Activated CD8-positive, alpha-beta memory T cell treated with anti-CD3 and anti-CD28 coated beads for 24 hours (primary cell): ENCODE measurements around the gene RNF167.
A peak's percentile ranks its signal among the peaks of the same experiment; 100 is the strongest.

Source experiments
- DNase-seq: peaks from one replicate; pipeline ENCODE4 v3.0.0-alpha.2; 2020

The RNF167 gene

DNA sequence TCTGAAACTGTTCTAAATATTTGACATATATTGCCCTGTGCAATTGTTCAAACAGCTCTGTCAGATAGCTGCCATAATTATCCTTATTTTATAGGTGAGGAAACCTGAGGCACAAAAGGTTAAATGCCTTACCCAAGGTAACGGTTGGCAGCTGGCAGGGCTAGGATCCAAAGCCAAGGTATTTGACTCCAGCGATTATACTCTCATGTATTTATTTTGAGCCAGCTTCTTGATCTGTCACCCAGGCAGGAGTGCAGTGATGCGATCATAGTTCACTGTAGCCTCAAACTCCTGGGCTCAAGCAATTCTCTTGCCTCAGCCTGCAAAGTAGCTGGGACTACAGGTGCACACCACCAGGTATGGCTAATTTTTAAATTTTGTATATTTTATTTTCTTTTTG, 18.0 kb downstream of the RNF167 start:
- no peak for DNase-seq

DNA sequence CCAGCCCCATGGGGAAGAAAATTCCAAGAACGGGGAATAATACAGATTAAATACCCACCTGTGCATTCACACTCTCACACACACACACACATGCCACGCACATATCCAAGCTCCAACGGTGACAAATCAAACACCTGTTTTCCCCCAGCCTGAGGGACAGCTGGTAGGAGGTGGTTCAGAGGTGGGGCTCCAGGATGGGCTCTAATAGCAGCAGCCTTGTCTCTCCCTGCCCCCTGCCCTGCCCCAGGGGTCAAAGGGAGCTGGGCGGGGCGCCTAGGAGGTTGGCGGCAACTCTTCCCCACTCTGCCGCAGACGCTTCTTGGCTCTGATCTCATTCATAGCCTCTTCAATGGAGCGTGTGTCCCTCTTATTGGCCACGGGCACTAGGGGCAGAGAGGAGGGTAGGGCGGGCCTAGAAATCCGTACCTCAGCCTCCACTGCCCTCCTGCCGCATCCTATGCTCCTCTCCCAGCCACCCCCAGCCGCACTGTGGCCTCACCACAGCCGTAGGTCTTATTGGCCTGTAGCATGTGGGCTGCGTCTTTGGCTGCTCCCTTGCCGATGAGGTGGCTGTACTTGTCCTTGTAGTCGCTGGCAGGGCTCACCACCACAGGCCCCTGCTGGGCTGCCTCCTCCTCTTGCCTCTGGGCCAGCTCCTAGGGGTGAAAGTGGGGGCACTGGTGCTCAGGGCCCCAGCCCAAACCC, 19.3 kb downstream of the RNF167 start:
- no peak for DNase-seq

- no peak for DNase-seq
Observed at GRCh38 chr17:4960279-4960922, 20.3 kb downstream of the RNF167 start.

DNA sequence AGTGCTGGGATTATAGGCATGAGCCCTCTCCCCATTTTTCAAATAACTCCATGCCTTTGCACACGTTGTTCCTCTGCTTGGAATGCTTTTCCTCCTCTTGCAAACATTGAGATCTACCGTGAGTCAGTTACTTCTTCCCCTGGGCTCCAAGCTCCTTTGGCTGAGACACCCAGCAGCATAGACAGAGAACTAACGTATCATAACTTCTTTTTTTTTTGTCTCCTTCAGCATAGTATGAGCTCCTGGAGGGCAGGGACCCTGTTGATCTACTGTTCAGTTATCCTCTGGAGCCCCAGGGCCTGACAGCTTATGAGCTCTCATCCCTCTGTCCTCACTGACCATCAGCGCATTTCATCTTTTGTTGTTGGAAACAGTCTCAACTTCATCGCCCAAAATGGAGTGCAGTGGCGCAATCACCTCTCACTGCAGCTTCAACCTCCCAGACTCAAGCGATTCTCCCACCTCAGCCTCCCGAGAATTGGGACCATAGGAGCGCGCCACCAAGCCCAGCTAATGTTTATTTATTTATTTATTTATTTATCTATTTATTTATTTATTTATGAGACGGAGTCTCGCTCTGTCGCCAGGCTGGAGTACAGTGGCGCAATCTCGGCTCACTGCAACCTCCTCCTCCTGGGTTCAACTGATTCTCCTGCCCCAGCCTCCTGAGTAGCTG, 25.4 kb downstream of the RNF167 start:
- no peak for DNase-seq

GRCh38 chr17:4966844-4967538, 26.9 kb downstream of the RNF167 start:
- no peak for DNase-seq

DNA sequence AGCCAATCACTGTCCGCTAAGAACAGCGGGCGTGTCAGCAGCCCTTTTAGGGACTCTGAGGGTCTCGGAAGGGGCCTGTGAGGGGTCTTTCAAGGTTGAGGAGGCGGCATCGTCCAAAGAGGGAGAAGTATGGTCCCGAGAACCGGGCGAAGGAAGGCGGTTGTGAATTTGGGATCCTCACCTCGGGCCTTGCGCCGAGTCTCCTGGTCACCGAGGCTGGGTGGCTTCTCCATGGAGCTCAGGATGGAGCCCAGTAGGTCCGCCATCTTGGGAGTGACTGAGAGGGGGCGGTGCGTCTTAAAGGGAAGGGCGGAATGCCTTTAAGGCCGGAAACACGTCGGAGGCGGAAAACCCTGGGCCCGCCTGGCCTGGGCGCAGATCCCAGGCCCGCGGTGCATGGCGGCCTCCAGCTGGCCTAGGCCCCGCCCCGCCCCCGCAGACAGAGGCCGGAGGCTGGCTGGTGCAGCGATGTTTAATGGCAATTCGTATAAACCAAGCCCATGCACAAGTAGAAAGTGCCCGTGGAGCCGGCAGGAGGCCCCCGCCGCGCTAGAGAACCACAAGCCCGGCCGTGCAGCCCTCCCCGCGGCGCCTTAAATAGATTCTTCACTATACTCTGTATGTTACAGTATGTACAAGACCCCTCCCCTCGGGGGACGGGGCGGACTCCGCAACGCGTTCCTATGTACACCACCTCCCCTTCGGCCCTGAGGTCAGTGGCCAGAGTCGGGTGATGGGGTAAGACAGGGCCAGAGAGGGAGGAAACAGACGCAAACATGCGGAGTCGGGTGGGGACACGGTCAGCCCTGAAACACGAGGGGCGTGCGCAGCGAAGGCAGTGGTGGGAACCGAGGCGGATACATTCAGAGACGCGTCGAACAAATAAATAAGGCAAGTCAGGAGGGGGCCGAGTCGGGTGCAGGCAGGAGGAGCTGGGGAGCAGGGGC, 27.7 kb downstream of the RNF167 start, which contains the start of gene SPAG7:
Gene SPAG7, minus strand, starts transcription at position 279 of the 947 bp plus-strand sequence. Its CDS starts 13 bp downstream, at position 266.
- DNase-seq = peak; percentile 98

DNA sequence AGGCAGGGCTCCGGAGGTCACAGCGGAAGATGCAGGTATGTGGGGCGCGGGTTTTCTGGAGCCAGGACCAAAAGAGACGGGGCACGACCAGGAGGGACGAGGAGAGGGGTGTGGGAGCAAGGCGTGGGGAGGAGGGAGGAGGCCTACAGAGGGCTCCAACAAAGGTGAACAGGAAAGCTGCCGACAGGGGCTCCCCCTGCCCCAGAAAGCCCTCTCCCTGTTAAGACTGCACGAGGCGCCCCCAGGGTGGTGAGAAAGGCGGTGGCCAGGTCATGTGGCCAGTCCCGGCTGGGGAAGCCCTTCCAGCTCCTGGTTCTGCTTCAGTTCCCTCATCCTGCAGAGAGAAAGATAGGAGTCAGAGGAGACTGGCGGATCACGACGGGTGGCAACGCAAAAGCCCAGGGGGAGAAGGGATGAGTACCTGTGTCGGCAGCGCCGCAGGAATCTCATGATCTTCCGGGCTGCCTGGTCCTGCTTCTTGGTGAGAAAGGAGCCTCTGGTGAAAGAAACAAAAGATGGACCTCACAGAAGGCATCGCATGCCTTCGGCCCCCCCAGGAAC, 28.5 kb downstream of the RNF167 start:
- DNase-seq = peak; percentile 83

DNA sequence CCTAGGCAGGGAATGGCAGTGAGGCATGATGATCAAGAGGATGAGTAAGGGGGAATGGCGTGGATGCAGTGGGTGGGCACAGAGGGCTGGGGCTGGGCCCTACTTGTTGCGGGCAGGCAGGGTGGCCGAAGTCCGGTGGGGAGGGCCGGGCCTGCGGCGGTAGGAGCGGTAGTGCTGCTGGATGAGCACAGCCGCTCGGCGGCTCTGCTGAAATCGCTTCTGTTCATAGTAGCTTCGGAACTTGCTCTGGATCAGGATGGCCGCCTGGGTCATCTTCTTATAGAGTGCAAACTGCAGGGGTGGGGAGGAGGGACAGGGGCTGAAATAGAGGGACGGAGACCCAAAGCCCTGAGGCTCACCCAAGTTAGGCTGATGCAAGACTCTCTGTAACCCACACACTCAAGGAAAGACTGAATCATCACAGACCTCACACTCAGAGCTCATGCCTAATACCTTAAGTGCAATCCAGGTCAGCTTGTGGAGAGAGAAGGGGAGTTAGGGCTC, 29.0 kb downstream of the RNF167 start:
- DNase-seq = peak; percentile 88

GRCh38 chr17:4969551-4970173, 29.6 kb downstream of the RNF167 start:
- DNase-seq = peak; percentile 85

DNA sequence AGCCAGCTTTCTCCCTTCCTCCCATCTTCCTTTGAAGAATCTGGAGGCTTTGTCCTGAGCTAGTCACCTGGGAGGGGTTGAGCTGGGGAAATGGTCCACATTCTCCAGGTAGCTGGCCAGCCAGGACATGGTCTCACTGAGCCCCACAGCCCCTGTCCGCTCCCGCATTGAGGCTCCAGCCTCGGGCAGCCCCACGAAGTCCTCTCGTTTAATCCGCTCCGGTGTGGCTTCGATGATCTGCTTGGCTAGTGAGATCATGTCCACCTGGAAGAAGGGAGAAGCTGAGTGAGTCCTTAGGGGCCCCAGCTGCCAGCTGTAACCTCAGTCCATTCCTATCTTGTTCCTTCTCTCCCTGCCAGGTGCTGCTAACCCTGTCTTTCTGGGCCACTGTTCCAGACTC, 30.2 kb downstream of the RNF167 start:
- DNase-seq = no peak

- no peak for DNase-seq
Observed at GRCh38 chr17:4971826-4972225, 31.8 kb downstream of the RNF167 start.

DNA sequence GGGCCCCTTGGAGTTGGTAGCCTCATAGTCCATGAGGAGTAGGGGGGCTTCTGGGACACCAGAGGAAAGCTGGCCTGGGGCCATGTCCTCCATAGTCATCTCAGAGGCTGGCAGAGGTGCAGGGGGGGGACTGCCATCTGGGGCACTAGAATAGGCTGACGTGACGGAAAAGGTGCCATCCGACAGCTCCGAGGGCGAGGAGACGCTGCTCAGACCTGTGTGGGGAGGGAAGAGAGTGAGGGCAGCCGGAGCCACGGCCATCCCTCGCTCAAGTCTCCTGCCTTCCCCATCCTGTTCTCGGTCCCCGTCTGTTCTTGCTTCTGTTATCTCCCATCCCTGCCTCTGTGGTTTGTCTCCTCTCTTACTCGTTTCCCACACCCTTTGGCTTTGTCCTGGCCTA, 32.3 kb downstream of the RNF167 start:
- no peak for DNase-seq

GRCh38 chr17:4972752-4973151, 32.7 kb downstream of the RNF167 start:
- DNase-seq = no peak

GRCh38 chr17:4973256-4974114, 33.4 kb downstream of the RNF167 start:
- no peak for DNase-seq

GRCh38 chr17:4974115-4974670, 34.1 kb downstream of the RNF167 start:
- no peak for DNase-seq

DNA sequence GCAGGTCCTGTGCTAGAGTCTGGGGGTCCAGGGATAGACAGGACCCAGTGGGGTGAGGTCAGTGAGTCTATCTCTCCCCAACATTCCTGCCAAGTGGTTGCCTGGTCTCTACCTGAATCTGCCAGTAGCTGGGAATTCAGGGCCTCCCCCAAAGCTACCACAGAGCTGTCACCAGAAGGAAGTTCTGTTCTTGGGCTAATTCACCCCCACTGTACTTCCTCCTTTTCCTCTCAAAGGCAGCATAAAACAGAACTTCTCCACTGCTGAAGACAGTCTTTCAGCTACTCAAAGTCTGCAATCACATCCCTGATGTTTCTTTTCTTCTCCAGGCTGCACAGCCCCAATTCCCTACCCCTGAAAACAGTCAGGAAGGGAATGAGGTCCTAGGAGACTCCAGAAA, 38.7 kb downstream of the RNF167 start:
- no peak for DNase-seq

GRCh38 chr17:4980644-4981216, 40.7 kb downstream of the RNF167 start:
- DNase-seq = peak; percentile 71

GRCh38 chr17:4982305-4982704, 42.2 kb downstream of the RNF167 start:
- DNase-seq = no peak

DNA sequence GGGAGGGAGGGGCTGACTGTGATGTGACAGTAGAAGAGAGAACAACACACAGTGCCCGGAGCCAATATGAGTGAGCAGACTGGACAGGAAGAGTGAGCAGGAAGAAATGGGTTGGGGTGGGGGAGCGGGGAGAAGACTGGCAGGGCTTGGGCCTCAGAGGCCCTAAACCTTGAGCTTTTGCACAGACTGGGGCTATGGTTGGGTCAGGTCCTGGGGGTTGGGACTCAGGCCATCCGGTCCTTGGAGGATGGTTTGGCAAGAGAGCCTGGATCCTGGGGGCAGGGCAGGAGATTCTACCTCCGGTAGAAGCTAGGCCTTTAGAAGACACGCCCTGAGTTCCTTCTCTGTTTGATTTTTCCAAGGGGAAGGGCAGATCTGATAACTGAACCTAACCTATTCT, 46.3 kb downstream of the RNF167 start:
- no peak for DNase-seq
